WI38 (cell line): ENCODE results near the gene ERBB4.

ENCODE experiments used
- H3K4me3 ChIP-seq: 2 replicates; pipeline ENCODE4 v1.5.1; 2011; ENCODE audit warnings: low read depth, mild to moderate bottlenecking, control low read depth, low read length
- TF ChIP-seq, protein P1 (sequence below): IDR thresholded peaks from 2 replicates; pipeline ENCODE4 v1.5.1; 2012; ENCODE audit warnings: low read depth, mild to moderate bottlenecking, control low read depth, low read length

ERBB4 gene

DNA sequence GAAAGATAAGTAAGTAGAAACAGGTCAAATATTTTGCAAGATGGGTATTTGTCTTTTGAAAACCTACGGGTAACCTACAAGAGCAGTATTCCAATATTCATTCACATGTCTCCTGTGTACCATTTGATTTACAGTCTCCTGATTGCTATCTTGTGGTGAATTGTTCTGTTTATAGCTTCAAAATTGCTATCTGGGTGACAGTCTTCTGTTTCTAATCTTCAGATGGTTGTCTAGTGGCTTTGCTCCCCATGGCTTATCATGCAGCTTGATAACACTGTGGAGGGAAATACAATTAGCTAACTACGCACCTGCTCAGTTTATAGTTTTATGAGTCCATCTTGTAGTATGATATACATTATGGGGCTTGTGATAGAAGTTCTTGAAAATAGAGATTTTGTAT, 1165.4 kb downstream of the ERBB4 start:
- TF ChIP-seq, protein P1, sequence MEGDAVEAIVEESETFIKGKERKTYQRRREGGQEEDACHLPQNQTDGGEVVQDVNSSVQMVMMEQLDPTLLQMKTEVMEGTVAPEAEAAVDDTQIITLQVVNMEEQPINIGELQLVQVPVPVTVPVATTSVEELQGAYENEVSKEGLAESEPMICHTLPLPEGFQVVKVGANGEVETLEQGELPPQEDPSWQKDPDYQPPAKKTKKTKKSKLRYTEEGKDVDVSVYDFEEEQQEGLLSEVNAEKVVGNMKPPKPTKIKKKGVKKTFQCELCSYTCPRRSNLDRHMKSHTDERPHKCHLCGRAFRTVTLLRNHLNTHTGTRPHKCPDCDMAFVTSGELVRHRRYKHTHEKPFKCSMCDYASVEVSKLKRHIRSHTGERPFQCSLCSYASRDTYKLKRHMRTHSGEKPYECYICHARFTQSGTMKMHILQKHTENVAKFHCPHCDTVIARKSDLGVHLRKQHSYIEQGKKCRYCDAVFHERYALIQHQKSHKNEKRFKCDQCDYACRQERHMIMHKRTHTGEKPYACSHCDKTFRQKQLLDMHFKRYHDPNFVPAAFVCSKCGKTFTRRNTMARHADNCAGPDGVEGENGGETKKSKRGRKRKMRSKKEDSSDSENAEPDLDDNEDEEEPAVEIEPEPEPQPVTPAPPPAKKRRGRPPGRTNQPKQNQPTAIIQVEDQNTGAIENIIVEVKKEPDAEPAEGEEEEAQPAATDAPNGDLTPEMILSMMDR, result no peak
- no peak overlapping the region for H3K4me3 ChIP-seq

DNA sequence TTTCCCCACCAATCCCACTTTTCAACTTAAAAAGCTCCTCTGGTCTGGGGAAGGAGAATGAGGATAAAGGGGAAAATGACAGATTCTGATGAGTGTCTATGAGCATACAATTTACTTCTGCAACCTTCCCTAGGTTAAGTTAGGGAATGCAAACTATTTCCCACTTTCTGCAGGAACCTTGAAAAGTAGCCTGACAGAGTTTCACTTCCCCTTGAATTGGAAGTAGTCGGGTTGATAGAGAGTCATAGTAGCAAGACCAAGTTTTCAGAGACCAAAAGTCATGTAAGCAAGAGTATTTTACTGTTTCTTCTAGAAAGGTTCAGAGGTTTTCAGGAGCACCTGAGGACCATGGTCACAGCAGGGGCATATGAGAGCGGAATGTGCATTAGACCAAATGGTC, 1167.1 kb downstream of the ERBB4 start:
- no peak overlapping the region for H3K4me3 ChIP-seq
- TF ChIP-seq, protein P1, result no peak

DNA sequence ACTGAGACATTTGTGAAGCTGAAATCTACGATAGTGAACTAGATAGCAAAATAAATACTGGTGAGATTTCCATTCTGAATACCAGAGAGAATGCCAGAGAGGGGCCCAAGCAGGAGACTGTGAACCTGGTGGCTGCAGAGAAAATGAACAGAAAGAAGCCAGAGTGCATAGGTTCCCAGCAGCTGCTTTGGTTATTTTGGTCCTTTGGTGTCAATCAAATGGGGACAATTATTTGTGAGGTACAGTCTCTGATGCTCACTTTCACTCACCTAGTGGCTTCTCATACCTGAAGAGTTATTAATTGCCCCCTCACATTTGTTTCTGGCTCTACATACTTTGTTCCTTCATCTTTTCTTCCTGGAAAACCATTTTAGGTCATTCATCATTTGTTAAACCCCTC, 1170.1 kb downstream of the ERBB4 start:
- TF ChIP-seq, protein P1, result no peak
- H3K4me3 ChIP-seq, result no peak overlapping the region

GRCh38 chr2:211367711-211368110, 1170.9 kb downstream of the ERBB4 start:
- TF ChIP-seq, protein P1, result no peak
- H3K4me3 ChIP-seq, result no peak overlapping the region

GRCh38 chr2:211367293-211367692, 1171.3 kb downstream of the ERBB4 start:
- TF ChIP-seq, protein P1, result no peak
- H3K4me3 ChIP-seq, result no peak overlapping the region

DNA sequence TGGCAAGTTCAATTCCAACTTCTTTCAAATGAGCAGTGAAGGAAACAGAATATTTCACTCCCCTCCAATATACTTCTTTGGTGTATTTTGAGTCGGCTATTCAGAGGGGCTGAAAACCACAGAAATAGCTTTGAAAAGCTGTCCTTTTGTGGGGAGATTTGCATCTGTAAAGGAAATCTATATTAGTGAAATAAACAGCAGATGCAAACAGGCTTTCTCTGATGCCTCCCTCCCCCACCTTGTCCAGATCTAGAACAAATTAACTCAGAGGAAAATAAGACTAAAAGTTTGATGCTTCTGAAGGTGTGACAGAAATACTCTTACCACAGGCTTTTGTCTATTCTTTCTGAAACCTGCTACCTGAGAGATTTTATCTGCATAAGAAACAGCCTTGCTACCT, 1173.7 kb downstream of the ERBB4 start:
- H3K4me3 ChIP-seq, result no peak overlapping the region
- TF ChIP-seq, protein P1, result no peak

DNA sequence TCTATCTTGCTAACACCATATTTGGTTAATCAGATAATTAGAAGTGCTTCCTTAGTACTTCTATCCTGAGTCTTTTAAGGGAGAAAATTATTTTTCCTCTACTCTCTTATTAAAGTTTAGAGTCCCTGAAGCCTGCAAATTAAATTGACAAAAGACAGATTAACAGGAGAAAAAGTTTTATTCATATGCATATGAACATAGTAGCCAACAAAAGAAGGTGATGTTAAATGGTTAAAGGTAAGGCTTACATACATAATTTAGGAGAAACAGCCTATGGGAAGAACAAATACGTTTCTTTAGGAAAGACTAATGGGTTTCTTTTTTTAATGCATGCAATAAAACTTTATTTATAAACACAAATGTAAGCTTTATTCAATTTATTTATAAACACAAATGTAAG, 1177.2 kb downstream of the ERBB4 start:
- TF ChIP-seq, protein P1, result no peak
- H3K4me3 ChIP-seq, result no peak overlapping the region
